PC-9 (cell line): ENCODE measurements around the gene OR6B2. TPM values are rescaled to one million over a fixed set of nuclear protein-coding genes. Genes with fewer than 3 reads are reported as not detected.

Experiments used
- BruUV-seq: library from RNA; stranded (reverse); fragments of 400-500 nt; replicated peaks from 2 replicates; lab custom pipeline; 2021; lab: Mats Ljungman, UMichigan
- CTCF ChIA-PET: fragments of 300-600 bp; sonication (Branson Sonifier 250); formaldehyde crosslinking; loops from one replicate; lab custom pipeline; 2022; ENCODE audit warnings: antibody characterized with exemption; lab: Charles Lee
- POLR2A ChIA-PET: fragments of 300-600 bp; sonication (Branson Sonifier 250); formaldehyde crosslinking; loops from one replicate; lab custom pipeline; 2022; ENCODE audit warnings: antibody characterized with exemption; ENCODE audit not compliant: unreplicated experiment; lab: Charles Lee
- DNase-seq, 2 experiments: peaks; one replicate each; pipeline versions ENCODE4 v3.0.0 to v3.0.0-alpha.2; 2015 to 2022; ENCODE audit warnings: mixed read lengths in 1 of 2
- H2AFZ ChIP-seq: fragments of 200-600 bp; sonication (generic); 2 replicates; pipeline ENCODE4 v1.8.1; 2017; ENCODE audit warnings: antibody characterized with exemption
- H3F3A ChIP-seq: fragments of 200-600 bp; sonication (generic); 2 replicates; pipeline ENCODE4 v1.8.1; 2017; ENCODE audit warnings: antibody characterized with exemption, mild to moderate bottlenecking, low read depth; ENCODE audit not compliant: insufficient read depth
- H3K27ac ChIP-seq: fragments of 200-600 bp; sonication (generic); 2 replicates; pipeline ENCODE4 v1.6.1; 2016; ENCODE audit warnings: mixed run types
- H3K27me3 ChIP-seq: fragments of 200-600 bp; sonication (generic); 2 replicates; pipeline ENCODE4 v1.6.1; 2016; ENCODE audit warnings: low read depth, mixed run types; ENCODE audit not compliant: insufficient read depth
- H3K36me3 ChIP-seq: fragments of 200-600 bp; sonication (generic); 2 replicates; pipeline ENCODE4 v1.6.1; 2016; ENCODE audit warnings: low read depth, mixed run types
- H3K4me1 ChIP-seq: fragments of 200-600 bp; sonication (generic); replicated peaks from 2 replicates; pipeline ENCODE4 v1.6.1; 2016; ENCODE audit warnings: mixed run types; ENCODE audit not compliant: insufficient read depth
- H3K4me2 ChIP-seq: fragments of 200-600 bp; sonication (generic); 2 replicates; pipeline ENCODE4 v1.6.1; 2017; ENCODE audit warnings: mixed run types
- H3K4me3 ChIP-seq: fragments of 200-600 bp; sonication (generic); 2 replicates; pipeline ENCODE4 v1.6.1; 2016; ENCODE audit warnings: mixed run types
- H3K79me2 ChIP-seq: fragments of 200-600 bp; sonication (generic); 2 replicates; pipeline ENCODE4 v1.6.1; 2017; ENCODE audit warnings: low read depth, mixed run types
- H3K9me2 ChIP-seq: fragments of 200-600 bp; sonication (generic); 2 replicates; pipeline ENCODE4 v1.8.1; 2017; ENCODE audit warnings: mild to moderate bottlenecking; ENCODE audit not compliant: insufficient read depth
- H3K9me3 ChIP-seq: fragments of 200-600 bp; sonication (generic); 2 replicates; pipeline ENCODE4 v1.8.1; 2016; ENCODE audit warnings: low read depth; ENCODE audit not compliant: insufficient read depth
- H4K20me1 ChIP-seq: fragments of 200-600 bp; sonication (generic); 2 replicates; pipeline ENCODE4 v1.8.1; 2017; ENCODE audit not compliant: insufficient read depth
- EZH2 ChIP-seq: fragments of 200-600 bp; sonication (generic); IDR thresholded peaks from 2 replicates; pipeline ENCODE4 v1.8.0; 2017; ENCODE audit warnings: antibody characterized with exemption, low read depth
- intact Hi-C: fragments of 100-400 bp; cut with micrococcal nuclease; formaldehyde crosslinking; loops from one replicate; pipeline ENCODE4 v1.10.0; 2022; ENCODE audit not compliant: unreplicated experiment
- total RNA-seq: library from RNA; stranded (reverse); gene quantifications from 2 replicates; pipeline ENCODE4 v1.2.3, GENCODE V29; 2021
- TF ChIP-seq, protein P1 (sequence below): fragments of 200-600 bp; sonication (generic); conservative IDR thresholded peaks from 2 replicates; pipeline ENCODE4 v1.6.1; 2017; ENCODE audit warnings: mixed run types, antibody characterized with exemption, mild to moderate bottlenecking, moderate library complexity

Gene OR6B2
- total RNA-seq, 1 experiment from 2014 or later: not detected

DNA sequence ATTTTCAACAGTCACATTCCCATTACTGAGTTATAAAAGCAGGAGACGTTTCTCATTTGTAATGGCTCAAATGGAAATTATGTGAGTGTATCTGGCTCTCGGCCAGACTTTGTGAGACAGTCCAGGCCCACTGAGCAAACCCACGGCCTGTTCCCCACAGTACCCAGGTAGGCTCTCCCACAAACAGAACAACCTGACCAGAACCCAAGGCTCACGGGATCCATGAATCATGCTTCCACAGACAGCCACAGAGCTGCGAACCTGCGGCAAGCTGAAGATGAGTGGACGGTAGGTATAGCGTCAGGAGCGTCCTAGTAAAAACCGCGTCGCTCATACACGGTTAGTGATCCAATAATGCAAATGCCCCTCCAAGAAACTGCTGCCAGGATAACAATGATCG, 39.3 kb downstream of the OR6B2 start:
- CTCF ChIA-PET: no interaction called here
- Histone ChIP-seq H3K4me2 (no peak overlapping the region), H3F3A (peaks cover 8% of the 10 kb centered on the region; the same call in 1 of the 2 replicates), H3K27ac (no peak overlapping the region), H3K4me1 (no peaks in the 10 kb centered on the region), H3K9me2 (no peaks in the 10 kb centered on the region), H3K27me3 (no peaks in the 10 kb centered on the region), H3K36me3 (peaks cover 21% of the 10 kb centered on the region), H3K9me3 (no peaks in the 10 kb centered on the region), H3K4me3 (no peak overlapping the region), H2AFZ (no peak overlapping the region), H4K20me1 (peaks cover 24% of the 10 kb centered on the region), H3K79me2 (no peaks in the 10 kb centered on the region)
- DNase-seq: no peak
- TF ChIP-seq, protein P1, sequence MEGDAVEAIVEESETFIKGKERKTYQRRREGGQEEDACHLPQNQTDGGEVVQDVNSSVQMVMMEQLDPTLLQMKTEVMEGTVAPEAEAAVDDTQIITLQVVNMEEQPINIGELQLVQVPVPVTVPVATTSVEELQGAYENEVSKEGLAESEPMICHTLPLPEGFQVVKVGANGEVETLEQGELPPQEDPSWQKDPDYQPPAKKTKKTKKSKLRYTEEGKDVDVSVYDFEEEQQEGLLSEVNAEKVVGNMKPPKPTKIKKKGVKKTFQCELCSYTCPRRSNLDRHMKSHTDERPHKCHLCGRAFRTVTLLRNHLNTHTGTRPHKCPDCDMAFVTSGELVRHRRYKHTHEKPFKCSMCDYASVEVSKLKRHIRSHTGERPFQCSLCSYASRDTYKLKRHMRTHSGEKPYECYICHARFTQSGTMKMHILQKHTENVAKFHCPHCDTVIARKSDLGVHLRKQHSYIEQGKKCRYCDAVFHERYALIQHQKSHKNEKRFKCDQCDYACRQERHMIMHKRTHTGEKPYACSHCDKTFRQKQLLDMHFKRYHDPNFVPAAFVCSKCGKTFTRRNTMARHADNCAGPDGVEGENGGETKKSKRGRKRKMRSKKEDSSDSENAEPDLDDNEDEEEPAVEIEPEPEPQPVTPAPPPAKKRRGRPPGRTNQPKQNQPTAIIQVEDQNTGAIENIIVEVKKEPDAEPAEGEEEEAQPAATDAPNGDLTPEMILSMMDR: no peak
- no peak for TF ChIP-seq EZH2
- no TSS peak for BruUV-seq
- intact Hi-C loops: loop anchor here (1.0 to 10.0 kb wide), 4 partner anchors 167 to 1634 kb away; no protein-coding TSS in a partner anchor
- POLR2A ChIA-PET: no interaction called here

DNA sequence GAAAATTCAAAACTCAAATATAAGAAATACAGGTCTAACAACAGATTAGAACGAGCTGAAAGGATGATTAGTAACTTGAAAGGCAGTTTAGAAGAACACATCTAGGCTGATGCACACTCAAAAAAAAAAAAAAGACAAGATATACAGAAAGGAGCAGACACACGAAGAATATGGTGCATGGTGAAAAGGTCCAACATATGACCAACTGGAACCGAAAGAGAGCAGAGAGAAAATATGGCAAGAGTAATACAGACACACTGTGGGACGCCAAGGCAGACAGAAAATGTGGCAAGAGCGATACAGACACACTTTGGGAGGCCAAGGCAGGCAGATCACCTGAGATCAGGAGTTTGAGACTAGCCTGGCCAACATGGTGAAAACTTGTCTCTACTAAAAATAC, 44.9 kb downstream of the OR6B2 start:
- Histone ChIP-seq H3K79me2 (no peaks in the 10 kb centered on the region), H4K20me1 (peaks cover 10% of the 10 kb centered on the region), H3K9me3 (no peaks in the 10 kb centered on the region), H3K36me3 (peaks cover 26% of the 10 kb centered on the region), H3F3A (no peaks in the 10 kb centered on the region), H3K9me2 (no peaks in the 10 kb centered on the region), H3K4me2 (no peak overlapping the region), H3K4me3 (no peak overlapping the region), H3K27me3 (no peaks in the 10 kb centered on the region), H3K27ac (no peak overlapping the region), H2AFZ (no peak overlapping the region), H3K4me1 (no peaks in the 10 kb centered on the region)
- BruUV-seq: no TSS peak
- DNase-seq: no peak
- CTCF ChIA-PET: no interaction called here
- intact Hi-C loops: no loop called here
- POLR2A ChIA-PET: interaction anchor here (0.6 kb wide), 1 partner anchor 1628 kb away, joined by 3 read pairs; no protein-coding TSS in a partner anchor
- TF ChIP-seq EZH2: no peak
- TF ChIP-seq, protein P1: no peak

DNA sequence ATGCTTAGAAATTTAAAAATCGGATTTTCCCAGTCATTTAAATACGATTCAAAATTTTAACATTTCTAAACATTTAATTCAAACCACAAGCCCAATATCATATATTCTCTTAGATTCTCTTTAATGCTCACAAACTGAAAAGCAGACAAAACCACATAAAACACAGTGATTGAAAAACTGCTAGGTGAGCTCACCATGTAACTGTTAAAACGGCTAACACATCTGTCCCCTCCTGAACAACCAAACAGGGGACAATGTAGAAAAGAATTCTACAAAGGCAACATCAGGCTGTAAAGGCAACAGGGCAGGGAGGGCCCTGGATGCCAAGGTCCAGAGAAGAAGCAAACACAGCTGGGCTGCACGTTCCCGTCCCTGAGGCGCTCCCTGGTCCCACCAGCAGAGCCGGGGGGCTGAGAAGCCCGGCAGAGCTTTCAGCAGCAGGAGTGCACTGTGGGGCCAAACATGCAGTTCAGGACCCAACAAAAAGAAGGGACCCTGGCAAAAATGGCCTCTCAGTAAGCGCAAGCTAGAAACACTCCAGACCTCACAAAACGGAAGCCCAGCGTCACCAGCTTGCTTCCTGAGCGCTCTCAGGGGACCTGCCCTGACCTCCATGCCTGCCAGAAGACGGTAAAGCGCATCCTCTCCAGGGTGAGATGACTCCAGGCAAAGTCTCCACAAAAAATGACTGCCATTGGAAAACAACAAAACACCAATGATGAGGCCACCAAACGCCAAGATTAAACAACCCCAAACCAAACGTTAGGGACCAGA, 45.6 kb downstream of the OR6B2 start:
- Histone ChIP-seq H3K4me3 (no peak overlapping the region), H3K36me3 (peaks cover 26% of the 10 kb centered on the region), H2AFZ (no peak overlapping the region), H3K79me2 (no peaks in the 10 kb centered on the region), H3K9me3 (no peaks in the 10 kb centered on the region), H3K4me2 (no peak overlapping the region), H3K4me1 (no peaks in the 10 kb centered on the region), H3K27me3 (no peaks in the 10 kb centered on the region), H3F3A (no peaks in the 10 kb centered on the region), H3K9me2 (no peaks in the 10 kb centered on the region), H3K27ac (no peak overlapping the region), H4K20me1 (peaks cover 10% of the 10 kb centered on the region)
- BruUV-seq: no TSS peak
- no peak for TF ChIP-seq EZH2
- TF ChIP-seq, protein P1: no peak
- CTCF ChIA-PET: no interaction called here
- POLR2A ChIA-PET: interaction anchor here (0.6 kb wide), 1 partner anchor 1627 kb away, joined by 3 read pairs; no protein-coding TSS in a partner anchor
- no peak for DNase-seq
- intact Hi-C loops: no loop called here
